ENCODE results near the gene ABCC4.

Gene ABCC4

GRCh38 chr13:95060014-95060519 lies 241.2 kb downstream of the ABCC4 start:
- no peaks in the 10 kb centered on the region for H3K4me1 ChIP-seq (ENCODE audit: control insufficient read depth, insufficient read depth, low read length)
- no peaks in the 10 kb centered on the region for H3K36me3 ChIP-seq (ENCODE audit: control insufficient read depth in 2 of 2, insufficient read depth in 1 of 2, low read length in 2 of 2)
- CTCF ChIA-PET: no interaction called here
- H3K27ac ChIP-seq (ENCODE audit: extremely low read depth, low read depth, low read length): no peak overlapping the region
- H3K9me3 ChIP-seq (ENCODE audit: control insufficient read depth, insufficient read depth, low read depth, low read length): no peaks in the 10 kb centered on the region
- TF ChIP-seq ZNF302 (tag by site-specific recombination; IDR thresholded peaks at IDR 0.05; ENCODE audit: low read depth) (no peak), ZNF701 (tag by site-specific recombination; IDR thresholded peaks at IDR 0.05) (no peak), ZNF19 (tag by site-specific recombination; IDR thresholded peaks at IDR 0.05; ENCODE audit: low read depth) (no peak), SETDB1 (IDR thresholded peaks at IDR 0.05; ENCODE audit: insufficient read length, low read length) (no peak), ZNF560 (tag by site-specific recombination; IDR thresholded peaks at IDR 0.05; ENCODE audit: borderline replicate concordance) (no peak), ZNF202 (tag by site-specific recombination; IDR thresholded peaks at IDR 0.05; ENCODE audit: borderline replicate concordance) (no peak), ZNF221 (tag by site-specific recombination; IDR thresholded peaks at IDR 0.05; ENCODE audit: borderline replicate concordance) (no peak), ZNF24 (tag by site-specific recombination; IDR thresholded peaks at IDR 0.05) (no peak), ZBTB17 (tag by site-specific recombination; IDR thresholded peaks at IDR 0.05) (no peak), ZNF223 (tag by site-specific recombination; IDR thresholded peaks at IDR 0.05) (no peak)
- H3K4me3 ChIP-seq (ENCODE audit: low read depth, low read length): no peak overlapping the region
- POLR2A ChIA-PET: no interaction called here

- ChIA-PET CTCF (no interaction called here), POLR2A (no interaction called here)
- Histone ChIP-seq H3K4me3 (ENCODE audit: low read depth, low read length) (no peak overlapping the region), H3K9me3 (ENCODE audit: control insufficient read depth, insufficient read depth, low read depth, low read length) (no peaks in the 10 kb centered on the region), H3K4me1 (ENCODE audit: control insufficient read depth, insufficient read depth, low read length) (no peaks in the 10 kb centered on the region), H3K27ac (ENCODE audit: extremely low read depth, low read depth, low read length) (no peak overlapping the region), H3K36me3 (ENCODE audit: control insufficient read depth in 2 of 2, insufficient read depth in 1 of 2, low read length in 2 of 2) (no peaks in the 10 kb centered on the region)
- no peak for TF ChIP-seq SP2 (tag by site-specific recombination; IDR thresholded peaks at IDR 0.05)
- no peak for TF ChIP-seq ZNF223 (tag by site-specific recombination; IDR thresholded peaks at IDR 0.05)
- no peak for TF ChIP-seq ZNF398 (tag by site-specific recombination; IDR thresholded peaks at IDR 0.05)
- TF ChIP-seq ZFP69B (tag by site-specific recombination; IDR thresholded peaks at IDR 0.05): no peak
- no peak for TF ChIP-seq ZNF677 (tag by site-specific recombination; IDR thresholded peaks at IDR 0.05)
- TF ChIP-seq ZNF776 (tag by site-specific recombination; IDR thresholded peaks at IDR 0.05; ENCODE audit: borderline replicate concordance): no peak
Measured at GRCh38 chr13:95059306-95059705, 241.9 kb downstream of the ABCC4 start.

- ChIA-PET CTCF (no interaction called here), POLR2A (no interaction called here)
- Histone ChIP-seq H3K4me3 (ENCODE audit: low read depth, low read length) (no peak overlapping the region), H3K36me3 (ENCODE audit: control insufficient read depth in 2 of 2, insufficient read depth in 1 of 2, low read length in 2 of 2) (no peaks in the 10 kb centered on the region), H3K27ac (ENCODE audit: extremely low read depth, low read depth, low read length) (no peak overlapping the region), H3K4me1 (ENCODE audit: control insufficient read depth, insufficient read depth, low read length) (no peaks in the 10 kb centered on the region), H3K9me3 (ENCODE audit: control insufficient read depth, insufficient read depth, low read depth, low read length) (no peaks in the 10 kb centered on the region)
- no peak for TF ChIP-seq WT1 (tag by site-specific recombination; IDR thresholded peaks at IDR 0.05)
- no peak for TF ChIP-seq ZBTB11 (tag by site-specific recombination; conservative IDR thresholded peaks at IDR 0.05; ENCODE audit: low read depth)
- TF ChIP-seq ZNF155 (tag by site-specific recombination; IDR thresholded peaks at IDR 0.05): no peak
- TF ChIP-seq ZNF10 (tag by site-specific recombination; IDR thresholded peaks at IDR 0.05): no peak
- no peak for TF ChIP-seq ZNF521 (tag by site-specific recombination; IDR thresholded peaks at IDR 0.05)
- TF ChIP-seq REST (tag by site-specific recombination; IDR thresholded peaks at IDR 0.05): no peak
- no peak for TF ChIP-seq ZNF596 (tag by site-specific recombination; IDR thresholded peaks at IDR 0.05)
- no peak for TF ChIP-seq TRIM28 (IDR thresholded peaks at IDR 0.05; ENCODE audit: borderline replicate concordance, low read length)
- no peak for TF ChIP-seq GLIS2 (tag by site-specific recombination; IDR thresholded peaks at IDR 0.05)
- no peak for TF ChIP-seq ZNF585B (tag by site-specific recombination; IDR thresholded peaks at IDR 0.05)
- no peak for TF ChIP-seq ZNF677 (tag by site-specific recombination; IDR thresholded peaks at IDR 0.05)
- TF ChIP-seq ZBTB20 (tag by site-specific recombination; IDR thresholded peaks at IDR 0.05): no peak
Measured at GRCh38 chr13:95058680-95059079, 242.6 kb downstream of the ABCC4 start.
